Neuronal stem cell (in vitro differentiated cells): ENCODE measurements around the gene TIMP3.
A peak's percentile ranks its signal among the peaks of the same experiment; 100 is the strongest.

Experiments
- DNase-seq: peaks from one replicate; pipeline ENCODE4 v3.0.0-alpha.2; 2013; ENCODE audit warnings: low spot score
- H2AFZ ChIP-seq: one replicate; pipeline ENCODE4 v1.6.1; 2013; ENCODE audit warnings: mild to moderate bottlenecking, low read length, inconsistent platforms
- H2AK5ac ChIP-seq: 2 replicates; pipeline ENCODE4 v1.6.1; 2013; ENCODE audit warnings: low read depth, mild to moderate bottlenecking, inconsistent platforms, low read length, moderate library complexity, mixed read lengths
- H2BK120ac ChIP-seq: 2 replicates; pipeline ENCODE4 v1.6.1; 2013; ENCODE audit warnings: low read depth, mild to moderate bottlenecking, inconsistent platforms, low read length, moderate library complexity, mixed read lengths
- H2BK12ac ChIP-seq: one replicate; pipeline ENCODE4 v1.6.1; 2013; ENCODE audit warnings: low read length, inconsistent platforms
- H2BK15ac ChIP-seq: 2 replicates; pipeline ENCODE4 v1.6.1; 2013; ENCODE audit warnings: mild to moderate bottlenecking, low read length, inconsistent platforms, mixed read lengths
- H2BK5ac ChIP-seq: one replicate; pipeline ENCODE4 v1.6.1; 2013; ENCODE audit warnings: inconsistent platforms, mild to moderate bottlenecking, low read length, moderate library complexity
- H3K14ac ChIP-seq: one replicate; pipeline ENCODE4 v1.6.1; 2013; ENCODE audit warnings: low read length, inconsistent platforms
- H3K18ac ChIP-seq: 2 replicates; pipeline ENCODE4 v1.6.1; 2013; ENCODE audit warnings: low read length, inconsistent platforms
- H3K23ac ChIP-seq: 2 replicates; pipeline ENCODE4 v1.6.1; 2013; ENCODE audit warnings: low read depth, mild to moderate bottlenecking, mixed read lengths, low read length, inconsistent platforms; ENCODE audit not compliant: poor library complexity
- H3K27ac ChIP-seq: replicated peaks from 3 replicates; pipeline ENCODE4 v1.5.1; 2013; ENCODE audit warnings: low read length, inconsistent platforms
- H3K27me3 ChIP-seq, 3 experiments: 2 replicates each; pipeline ENCODE4 v1.6.1; 2013; ENCODE audit warnings: low read length in 3 of 3, mild to moderate bottlenecking in 2 of 3, inconsistent platforms in 1 of 3, low read depth in 1 of 3, mixed read lengths in 1 of 3, moderate library complexity in 1 of 3; ENCODE audit not compliant: control insufficient read depth in 3 of 3, insufficient read depth in 3 of 3
- H3K36me3 ChIP-seq, 2 donors: replicated peaks in 1 of 2; 2 replicates each; pipeline ENCODE4 v1.6.1; 2013; ENCODE audit warnings: low read length in 2 of 2; ENCODE audit not compliant: control insufficient read depth in 2 of 2, insufficient read depth in 2 of 2
- H3K4ac ChIP-seq: 2 replicates; pipeline ENCODE4 v1.6.1; 2013; ENCODE audit warnings: inconsistent platforms, mild to moderate bottlenecking, low read length, moderate library complexity
- H3K4me1 ChIP-seq, 2 donors: 1 replicate in 1 of 2; 2 replicates in 1 of 2; pipeline ENCODE4 v1.6.1; 2013; ENCODE audit warnings: low read length in 2 of 2, low read depth in 1 of 2; ENCODE audit not compliant: control insufficient read depth in 2 of 2, insufficient read depth in 1 of 2
- H3K4me2 ChIP-seq: one replicate; pipeline ENCODE4 v1.6.1; 2013; ENCODE audit warnings: mild to moderate bottlenecking, low read length, inconsistent platforms; ENCODE audit not compliant: insufficient read depth, poor library complexity, severe bottlenecking
- H3K4me3 ChIP-seq, 2 donors: 2 replicates each; pipeline ENCODE4 v1.5.1; 2013; ENCODE audit warnings: low read length in 2 of 2, mild to moderate bottlenecking in 2 of 2, inconsistent platforms in 1 of 2, moderate library complexity in 1 of 2
- H3K79me1 ChIP-seq: one replicate; pipeline ENCODE4 v1.6.1; 2013; ENCODE audit warnings: low read depth, mild to moderate bottlenecking, inconsistent platforms, low read length, moderate library complexity
- H3K9ac ChIP-seq: one replicate; pipeline ENCODE4 v1.6.1; 2013; ENCODE audit warnings: mild to moderate bottlenecking, low read depth, low read length, inconsistent platforms; ENCODE audit not compliant: poor library complexity
- H3K9me3 ChIP-seq, 2 donors: replicated peaks in 1 of 2; 2 replicates each; pipeline versions ENCODE3 to v1.6.1; 2013; ENCODE audit warnings: low read length in 2 of 2, mild to moderate bottlenecking in 2 of 2, inconsistent platforms in 1 of 2, low read depth in 1 of 2, mixed read lengths in 1 of 2, moderate library complexity in 1 of 2; ENCODE audit not compliant: control insufficient read depth in 2 of 2, insufficient read depth in 1 of 2
- H4K8ac ChIP-seq: one replicate; pipeline ENCODE4 v1.6.1; 2013; ENCODE audit warnings: low read depth, mild to moderate bottlenecking, inconsistent platforms, low read length, moderate library complexity
- H4K91ac ChIP-seq: one replicate; pipeline ENCODE4 v1.6.1; 2013; ENCODE audit warnings: low read length, low read depth, mild to moderate bottlenecking, inconsistent platforms; ENCODE audit not compliant: poor library complexity
- WGBS, 2 donors: extraction: QIAGEN DNeasy Blood & Tissue Kit; methylation state at CpG; one replicate each; pipeline ENCODE4 v1.1.7; 2013; ENCODE audit warnings: missing lambda C conversion rate in 2 of 2, mixed read lengths in 1 of 2; ENCODE audit not compliant: insufficient read length in 2 of 2, insufficient replicate concordance in 1 of 2; ENCODE audit errors: extremely low coverage in 2 of 2; 5-methylcytosine and 5-hydroxymethylcytosine counted together

Gene TIMP3

GRCh38 chr22:32815059-32815458, 13.6 kb downstream of the TIMP3 start:
- Histone ChIP-seq H2BK12ac (no peak overlapping the region), H3K9me3 (no peaks in the 10 kb centered on the region), H2BK120ac (no peak overlapping the region), H3K14ac (no peak overlapping the region), H2AK5ac (no peak overlapping the region), H3K18ac (no peak overlapping the region), H3K4me2 (no peak overlapping the region), H3K9ac (no peak overlapping the region), H3K27me3 (no peaks in the 10 kb centered on the region), H4K91ac (no peak overlapping the region), H4K8ac (no peak overlapping the region), H3K27ac (no peak overlapping the region), H2BK5ac (no peak overlapping the region), H2BK15ac (no peak overlapping the region), H3K36me3 (no peaks in the 10 kb centered on the region), H3K23ac (no peak overlapping the region), H3K79me1 (no peaks in the 10 kb centered on the region), H3K4me1 (peaks cover 0 to 6% of the 10 kb centered on the region in 2 donors), H3K4ac (no peak overlapping the region), H3K4me3 (no peak overlapping the region), H2AFZ (no peak overlapping the region)
- no CpG with 5 or more reads among the region's 4 CpGs for WGBS, 2 donors
- DNase-seq, result no peak

GRCh38 chr22:32815943-32816342, 14.4 kb downstream of the TIMP3 start:
- no peak overlapping the region for H3K4me2 ChIP-seq
- H3K9me3 ChIP-seq, result no peaks in the 10 kb centered on the region
- H2AFZ ChIP-seq, result no peak overlapping the region
- H2AK5ac ChIP-seq, result no peak overlapping the region
- no peak overlapping the region for H3K23ac ChIP-seq
- no peak overlapping the region for H4K8ac ChIP-seq
- peak overlapping the region; percentile 32 for H3K18ac ChIP-seq
- no peak overlapping the region for H3K9ac ChIP-seq
- H3K79me1 ChIP-seq, result no peaks in the 10 kb centered on the region
- no peak overlapping the region for H4K91ac ChIP-seq
- no peak overlapping the region for H3K4me3 ChIP-seq
- no peaks in the 10 kb centered on the region for H3K36me3 ChIP-seq
- no peak for DNase-seq
- no peaks in the 10 kb centered on the region for H3K4me1 ChIP-seq
- WGBS, 2 donors, result no CpG with 5 or more reads among the region's 6 CpGs
- no peak overlapping the region for H3K14ac ChIP-seq
- H3K4ac ChIP-seq, result no peak overlapping the region
- H2BK120ac ChIP-seq, result no peak overlapping the region
- no peak overlapping the region for H2BK5ac ChIP-seq
- H2BK15ac ChIP-seq, result no peak overlapping the region
- H3K27ac ChIP-seq, result no peak overlapping the region
- no peak overlapping the region for H2BK12ac ChIP-seq
- H3K27me3 ChIP-seq, result no peaks in the 10 kb centered on the region

GRCh38 chr22:32817137-32817730, 15.7 kb downstream of the TIMP3 start:
- Histone ChIP-seq H2BK5ac (no peak overlapping the region), H4K8ac (no peak overlapping the region), H3K14ac (no peak overlapping the region), H2BK120ac (no peak overlapping the region), H3K4me2 (no peak overlapping the region), H3K9me3 (no peaks in the 10 kb centered on the region), H3K36me3 (no peaks in the 10 kb centered on the region), H3K4me3 (no peak overlapping the region), H2BK15ac (no peak overlapping the region), H3K4me1 (no peaks in the 10 kb centered on the region), H3K9ac (no peak overlapping the region), H3K79me1 (no peaks in the 10 kb centered on the region), H3K23ac (no peak overlapping the region), H2AK5ac (no peak overlapping the region), H2AFZ (no peak overlapping the region), H3K18ac (no peak overlapping the region), H3K27me3 (no peaks in the 10 kb centered on the region), H3K27ac (no peak overlapping the region), H4K91ac (no peak overlapping the region), H3K4ac (no peak overlapping the region), H2BK12ac (no peak overlapping the region)
- no peak for DNase-seq
- WGBS, 2 donors, result no CpG with 5 or more reads among the region's 1 CpG

GRCh38 chr22:32818446-32819115, 17.1 kb downstream of the TIMP3 start:
- no peak overlapping the region for H2BK15ac ChIP-seq
- no peak overlapping the region for H4K8ac ChIP-seq
- no peak overlapping the region for H3K14ac ChIP-seq
- H3K4me3 ChIP-seq, result no peak overlapping the region
- H3K36me3 ChIP-seq, result no peaks in the 10 kb centered on the region
- H3K9ac ChIP-seq, result no peak overlapping the region
- H3K9me3 ChIP-seq, result no peaks in the 10 kb centered on the region
- no peak for DNase-seq
- H4K91ac ChIP-seq, result no peak overlapping the region
- no peaks in the 10 kb centered on the region for H3K27me3 ChIP-seq
- no peak overlapping the region for H3K27ac ChIP-seq
- no CpG with 5 or more reads among the region's 12 CpGs for WGBS, 2 donors
- H3K4ac ChIP-seq, result no peak overlapping the region
- H3K23ac ChIP-seq, result no peak overlapping the region
- peak overlapping the region; percentile 25 for H2AK5ac ChIP-seq
- H3K4me1 ChIP-seq, result no peaks in the 10 kb centered on the region
- H2BK5ac ChIP-seq, result no peak overlapping the region
- H2BK120ac ChIP-seq, result no peak overlapping the region
- no peak overlapping the region for H2AFZ ChIP-seq
- no peak overlapping the region for H3K4me2 ChIP-seq
- H3K79me1 ChIP-seq, result no peaks in the 10 kb centered on the region
- no peak overlapping the region for H3K18ac ChIP-seq
- H2BK12ac ChIP-seq, result no peak overlapping the region
